Sigmoid colon (tissue), 4 donors: Measurements from ENCODE around the gene MAP1B.

Source experiments
- EP300 ChIP-seq, 4 donors: sonication (generic); formaldehyde crosslinking; IDR thresholded peaks; one replicate each; pipeline ENCODE4 v1.6.1; 2017; ENCODE audit warnings: antibody characterized with exemption in 4 of 4
- POLR2A ChIP-seq, 2 donors: fragments of 450-650 bp; IDR thresholded peaks; one replicate each; pipeline ENCODE4 v1.6.1; 2016; ENCODE audit warnings: antibody characterized with exemption in 2 of 2, mild to moderate bottlenecking in 2 of 2, moderate library complexity in 2 of 2
- POLR2AphosphoS5 ChIP-seq, 4 donors: sonication (generic); formaldehyde crosslinking; IDR thresholded peaks; one replicate each; pipeline ENCODE4 v1.6.1; 2017; ENCODE audit warnings: antibody characterized with exemption in 4 of 4
- TF ChIP-seq, protein P1 (sequence below), 4 experiments: fragments of 450-650 bp in 3 of 4; fragments of 200-600 bp in 1 of 4; IDR thresholded peaks; one replicate each; pipeline ENCODE4 v1.5.1; 2016 to 2019; ENCODE audit warnings: antibody characterized with exemption in 4 of 4, mild to moderate bottlenecking in 3 of 4, moderate library complexity in 2 of 4

DNA sequence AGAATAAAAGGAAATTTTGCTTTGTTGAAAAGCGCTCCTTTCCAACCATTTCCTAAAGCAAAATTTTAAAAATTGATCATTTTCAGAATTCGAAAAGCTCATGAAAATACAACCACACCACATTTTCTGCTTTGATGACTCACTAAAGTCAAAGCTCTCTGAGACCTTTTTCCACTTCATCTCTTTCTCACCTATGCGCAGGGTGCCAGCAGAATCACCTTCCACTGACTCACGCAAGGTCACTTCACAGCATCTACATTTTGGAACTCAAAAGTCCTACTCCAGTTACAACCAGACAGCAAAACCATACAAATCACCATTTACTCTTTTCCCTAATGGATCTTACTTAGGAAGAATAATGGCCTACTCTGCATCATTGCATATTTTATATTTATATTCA lies 106.2 kb downstream of the MAP1B start:
- TF ChIP-seq, protein P1, sequence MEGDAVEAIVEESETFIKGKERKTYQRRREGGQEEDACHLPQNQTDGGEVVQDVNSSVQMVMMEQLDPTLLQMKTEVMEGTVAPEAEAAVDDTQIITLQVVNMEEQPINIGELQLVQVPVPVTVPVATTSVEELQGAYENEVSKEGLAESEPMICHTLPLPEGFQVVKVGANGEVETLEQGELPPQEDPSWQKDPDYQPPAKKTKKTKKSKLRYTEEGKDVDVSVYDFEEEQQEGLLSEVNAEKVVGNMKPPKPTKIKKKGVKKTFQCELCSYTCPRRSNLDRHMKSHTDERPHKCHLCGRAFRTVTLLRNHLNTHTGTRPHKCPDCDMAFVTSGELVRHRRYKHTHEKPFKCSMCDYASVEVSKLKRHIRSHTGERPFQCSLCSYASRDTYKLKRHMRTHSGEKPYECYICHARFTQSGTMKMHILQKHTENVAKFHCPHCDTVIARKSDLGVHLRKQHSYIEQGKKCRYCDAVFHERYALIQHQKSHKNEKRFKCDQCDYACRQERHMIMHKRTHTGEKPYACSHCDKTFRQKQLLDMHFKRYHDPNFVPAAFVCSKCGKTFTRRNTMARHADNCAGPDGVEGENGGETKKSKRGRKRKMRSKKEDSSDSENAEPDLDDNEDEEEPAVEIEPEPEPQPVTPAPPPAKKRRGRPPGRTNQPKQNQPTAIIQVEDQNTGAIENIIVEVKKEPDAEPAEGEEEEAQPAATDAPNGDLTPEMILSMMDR (IDR thresholded peaks at IDR 0.05) = no peak
- TF ChIP-seq POLR2A (IDR thresholded peaks at IDR 0.05) (no peak), EP300 (IDR thresholded peaks at IDR 0.05) (no peak), POLR2AphosphoS5 (IDR thresholded peaks at IDR 0.05) (no peak)
